Activated gamma-delta T cell treated with anti-CD3 and anti-CD28 coated beads, Interleukin-2, amount 50 U/mL, for 16 hours (primary cell): ENCODE results near the gene VWA2.

Experiments used
- DNase-seq: peaks from one replicate; pipeline ENCODE4 v3.0.0-alpha.2; 2020; ENCODE audit warnings: low read depth

Gene VWA2

GRCh38 chr10:114239117-114239993 lies at the start of gene VWA2:
VWA2 (plus strand) TSS chr10:114239254; CDS start chr10:114248714, 9,460 bp downstream.
- no peak for DNase-seq

- no peak for DNase-seq
These were observed 49.4 kb upstream of the VWA2 start for GRCh38 chr10:114189700-114190099.

- no peak for DNase-seq
These were observed 44.0 kb upstream of the VWA2 start for GRCh38 chr10:114195079-114195478.

- DNase-seq, result no peak
These were observed 39.8 kb upstream of the VWA2 start for GRCh38 chr10:114199239-114199638.

GRCh38 chr10:114202812-114203211 lies 36.2 kb upstream of the VWA2 start:
- no peak for DNase-seq

- DNase-seq, result no peak
These were observed 32.2 kb upstream of the VWA2 start for GRCh38 chr10:114206902-114207301.

- DNase-seq, result no peak
These were observed 31.7 kb upstream of the VWA2 start for GRCh38 chr10:114207349-114207748.

GRCh38 chr10:114208351-114208750 lies 30.7 kb upstream of the VWA2 start:
- DNase-seq, result no peak

GRCh38 chr10:114212153-114212552 lies 26.9 kb upstream of the VWA2 start:
- no peak for DNase-seq

GRCh38 chr10:114215033-114215432 lies 24.0 kb upstream of the VWA2 start:
- DNase-seq, result no peak

- no peak for DNase-seq
These were observed 18.8 kb upstream of the VWA2 start for GRCh38 chr10:114220281-114220680.

GRCh38 chr10:114221235-114221634 lies 17.8 kb upstream of the VWA2 start:
- DNase-seq, result no peak

GRCh38 chr10:114223066-114223465 lies 16.0 kb upstream of the VWA2 start:
- no peak for DNase-seq

- DNase-seq, result no peak
These were observed 10.9 kb upstream of the VWA2 start for GRCh38 chr10:114228156-114228555.

GRCh38 chr10:114232561-114233176 lies 6.4 kb upstream of the VWA2 start:
- DNase-seq, result no peak

GRCh38 chr10:114233482-114233881 lies 5.6 kb upstream of the VWA2 start:
- no peak for DNase-seq

- no peak for DNase-seq
These were observed 4.9 kb upstream of the VWA2 start for GRCh38 chr10:114234132-114234531.

- DNase-seq, result no peak
These were observed 916 bp downstream of the VWA2 start for GRCh38 chr10:114239994-114240345.

- no peak for DNase-seq
These were observed 3.2 kb downstream of the VWA2 start for GRCh38 chr10:114242235-114242634.

- DNase-seq, result no peak
These were observed 4.6 kb downstream of the VWA2 start for GRCh38 chr10:114243661-114244060.

GRCh38 chr10:114244126-114244525 lies 5.1 kb downstream of the VWA2 start:
- DNase-seq, result no peak

- DNase-seq, result no peak
These were observed 6.2 kb downstream of the VWA2 start for GRCh38 chr10:114245121-114245791.

- no peak for DNase-seq
These were observed 7.7 kb downstream of the VWA2 start for GRCh38 chr10:114246679-114247305.
